ENCODE data around the gene ALK. TPM values are rescaled to one million over a fixed set of nuclear protein-coding genes. Genes with fewer than 3 reads are reported as not detected.

The ALK gene
- total RNA-seq, 1 donor from 2014 or later, result not detected

DNA sequence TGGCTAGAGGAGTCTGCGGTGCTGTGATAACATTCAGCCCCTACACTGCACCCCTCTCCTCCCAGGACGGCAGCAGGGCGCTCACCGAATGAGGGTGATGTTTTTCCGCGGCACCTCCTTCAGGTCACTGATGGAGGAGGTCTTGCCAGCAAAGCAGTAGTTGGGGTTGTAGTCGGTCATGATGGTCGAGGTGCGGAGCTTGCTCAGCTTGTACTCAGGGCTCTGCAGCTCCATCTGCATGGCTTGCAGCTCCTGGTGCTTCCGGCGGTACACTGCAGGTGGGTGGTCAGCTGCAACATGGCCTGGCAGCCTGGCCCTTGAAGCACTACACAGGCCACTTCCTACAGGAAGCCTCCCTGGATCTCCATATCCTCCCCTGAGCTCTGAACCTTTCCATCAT lies 698.1 kb downstream of the ALK start:
- Histone ChIP-seq H3K4me3 (no peak overlapping the region), H3K27me3 (no peaks in the 10 kb centered on the region), H3K4me1 (no peaks in the 10 kb centered on the region), H3K9me3 (no peaks in the 10 kb centered on the region), H3K36me3 (no peaks in the 10 kb centered on the region), H3K27ac (no peak overlapping the region)
- DNase-seq (ENCODE audit: low spot score in 2 of 2), result no peak
- intact Hi-C loops (cut with DNase I), result no loop called here
- TF ChIP-seq, protein P1, sequence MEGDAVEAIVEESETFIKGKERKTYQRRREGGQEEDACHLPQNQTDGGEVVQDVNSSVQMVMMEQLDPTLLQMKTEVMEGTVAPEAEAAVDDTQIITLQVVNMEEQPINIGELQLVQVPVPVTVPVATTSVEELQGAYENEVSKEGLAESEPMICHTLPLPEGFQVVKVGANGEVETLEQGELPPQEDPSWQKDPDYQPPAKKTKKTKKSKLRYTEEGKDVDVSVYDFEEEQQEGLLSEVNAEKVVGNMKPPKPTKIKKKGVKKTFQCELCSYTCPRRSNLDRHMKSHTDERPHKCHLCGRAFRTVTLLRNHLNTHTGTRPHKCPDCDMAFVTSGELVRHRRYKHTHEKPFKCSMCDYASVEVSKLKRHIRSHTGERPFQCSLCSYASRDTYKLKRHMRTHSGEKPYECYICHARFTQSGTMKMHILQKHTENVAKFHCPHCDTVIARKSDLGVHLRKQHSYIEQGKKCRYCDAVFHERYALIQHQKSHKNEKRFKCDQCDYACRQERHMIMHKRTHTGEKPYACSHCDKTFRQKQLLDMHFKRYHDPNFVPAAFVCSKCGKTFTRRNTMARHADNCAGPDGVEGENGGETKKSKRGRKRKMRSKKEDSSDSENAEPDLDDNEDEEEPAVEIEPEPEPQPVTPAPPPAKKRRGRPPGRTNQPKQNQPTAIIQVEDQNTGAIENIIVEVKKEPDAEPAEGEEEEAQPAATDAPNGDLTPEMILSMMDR (IDR thresholded peaks at IDR 0.05), result no peak

DNA sequence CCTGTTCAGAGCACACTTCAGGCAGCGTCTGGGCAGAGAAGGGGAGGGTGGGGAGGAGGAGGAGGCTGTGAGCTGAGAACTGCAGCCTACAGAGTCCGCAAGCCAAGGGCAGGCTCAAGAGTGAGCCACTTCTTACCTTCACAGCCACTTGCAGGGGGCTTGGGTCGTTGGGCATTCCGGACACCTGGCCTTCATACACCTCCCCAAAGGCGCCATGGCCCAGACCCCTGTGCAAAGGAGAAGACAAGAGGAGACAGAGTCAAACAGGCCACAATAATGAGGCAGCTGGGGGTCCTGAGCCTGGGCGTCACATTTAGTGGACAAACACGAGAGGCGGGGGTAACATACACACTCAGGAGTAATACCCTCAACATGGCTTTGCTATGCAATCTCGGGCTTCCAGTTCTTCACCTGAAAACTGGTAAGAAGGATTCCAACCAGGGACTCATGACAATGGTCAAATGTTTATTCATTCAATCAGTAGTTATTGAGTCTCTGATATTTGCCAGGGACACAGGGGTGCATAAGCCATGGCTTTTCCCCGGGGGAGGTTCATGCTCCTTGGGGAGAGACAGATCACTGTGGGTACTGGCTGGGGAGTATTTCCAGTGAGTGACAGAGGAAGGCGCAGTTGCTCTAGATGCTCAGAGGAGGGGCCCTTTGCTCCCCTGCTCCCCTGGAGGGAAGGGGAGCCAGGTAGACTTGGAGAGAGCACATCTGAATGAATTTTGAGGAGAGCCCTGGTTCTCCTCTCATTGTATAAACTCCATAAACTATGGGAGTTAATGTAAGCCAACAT lies 698.8 kb downstream of the ALK start:
- DNase-seq (ENCODE audit: low spot score in 2 of 2), result no peak

DNA sequence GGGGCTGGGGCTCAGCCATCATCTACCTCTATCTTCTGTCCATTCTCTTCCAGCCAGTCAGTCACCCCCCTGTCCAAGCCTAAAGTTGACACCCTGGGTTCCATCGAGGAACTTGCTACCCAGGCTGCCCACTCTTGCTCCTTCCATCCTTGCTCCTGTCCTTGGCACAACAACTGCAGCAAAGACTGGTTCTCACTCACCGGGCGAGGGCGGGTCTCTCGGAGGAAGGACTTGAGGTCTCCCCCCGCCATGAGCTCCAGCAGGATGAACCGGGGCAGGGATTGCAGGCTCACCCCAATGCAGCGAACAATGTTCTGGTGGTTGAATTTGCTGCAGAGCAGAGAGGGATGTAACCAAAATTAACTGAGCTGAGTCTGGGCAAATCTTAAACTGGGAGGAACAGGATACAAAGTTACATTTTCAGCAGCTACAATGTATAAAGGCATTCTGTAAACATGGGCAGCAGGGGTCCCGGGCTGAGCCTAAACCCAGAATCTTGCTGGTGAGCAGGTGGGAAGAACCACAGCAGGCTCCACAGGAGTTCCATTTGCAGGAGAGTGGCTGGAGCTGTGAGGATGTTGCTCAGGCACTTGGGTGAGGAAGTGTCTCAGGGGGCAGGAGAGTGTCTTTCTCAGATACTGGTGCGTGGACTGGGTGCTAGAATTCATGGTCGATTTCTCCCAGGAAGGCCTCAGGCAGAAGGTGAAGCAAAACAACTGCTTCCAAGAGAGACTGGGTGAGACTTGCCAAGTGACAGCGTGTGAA lies 700.7 kb downstream of the ALK start:
- no peak overlapping the region for H3K27ac ChIP-seq
- no peak for DNase-seq (ENCODE audit: low spot score in 2 of 2)
- no peaks in the 10 kb centered on the region for H3K27me3 ChIP-seq
- H3K9me3 ChIP-seq, result no peaks in the 10 kb centered on the region
- no peak overlapping the region for H3K4me3 ChIP-seq
- no peaks in the 10 kb centered on the region for H3K4me1 ChIP-seq
- intact Hi-C loops (cut with DNase I), result no loop called here
- H3K36me3 ChIP-seq, result no peaks in the 10 kb centered on the region
- TF ChIP-seq, protein P1 (IDR thresholded peaks at IDR 0.05), result no peak

More for the DNA sequence above, 698.8 kb downstream of the ALK start:
- Histone ChIP-seq H3K27ac (no peak overlapping the region), H3K9me3 (no peaks in the 10 kb centered on the region), H3K4me1 (no peaks in the 10 kb centered on the region), H3K36me3 (no peaks in the 10 kb centered on the region), H3K4me3 (no peak overlapping the region), H3K27me3 (no peaks in the 10 kb centered on the region)
- intact Hi-C loops (cut with DNase I), result no loop called here
- TF ChIP-seq, protein P1 (IDR thresholded peaks at IDR 0.05), result no peak

DNA sequence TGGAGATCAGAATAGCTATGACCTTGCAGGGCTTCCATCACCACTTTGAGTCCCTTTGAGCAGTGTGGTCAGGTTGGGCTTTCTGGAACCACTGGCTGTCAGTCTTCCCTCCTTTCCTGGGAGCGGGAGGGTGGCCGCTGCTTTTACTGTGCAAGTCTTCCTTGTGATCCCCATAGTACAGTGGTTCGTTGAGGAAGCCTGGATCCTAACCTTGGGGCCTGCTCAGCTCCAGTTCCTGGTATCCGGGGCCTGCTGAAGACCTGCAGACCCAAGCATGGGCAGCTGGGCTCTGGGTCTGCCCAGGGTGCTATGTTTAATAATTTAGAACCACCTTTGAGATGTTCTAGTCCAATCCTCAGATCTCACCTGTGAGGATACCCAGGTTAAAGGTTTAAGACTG lies 702.0 kb downstream of the ALK start:
- no peaks in the 10 kb centered on the region for H3K4me1 ChIP-seq
- TF ChIP-seq, protein P1 (IDR thresholded peaks at IDR 0.05), result no peak
- no peaks in the 10 kb centered on the region for H3K36me3 ChIP-seq
- no peak overlapping the region for H3K4me3 ChIP-seq
- H3K9me3 ChIP-seq, result no peaks in the 10 kb centered on the region
- DNase-seq (ENCODE audit: low spot score in 2 of 2), result no peak
- H3K27ac ChIP-seq, result no peak overlapping the region
- no peaks in the 10 kb centered on the region for H3K27me3 ChIP-seq
- intact Hi-C loops (cut with DNase I), result no loop called here

DNA sequence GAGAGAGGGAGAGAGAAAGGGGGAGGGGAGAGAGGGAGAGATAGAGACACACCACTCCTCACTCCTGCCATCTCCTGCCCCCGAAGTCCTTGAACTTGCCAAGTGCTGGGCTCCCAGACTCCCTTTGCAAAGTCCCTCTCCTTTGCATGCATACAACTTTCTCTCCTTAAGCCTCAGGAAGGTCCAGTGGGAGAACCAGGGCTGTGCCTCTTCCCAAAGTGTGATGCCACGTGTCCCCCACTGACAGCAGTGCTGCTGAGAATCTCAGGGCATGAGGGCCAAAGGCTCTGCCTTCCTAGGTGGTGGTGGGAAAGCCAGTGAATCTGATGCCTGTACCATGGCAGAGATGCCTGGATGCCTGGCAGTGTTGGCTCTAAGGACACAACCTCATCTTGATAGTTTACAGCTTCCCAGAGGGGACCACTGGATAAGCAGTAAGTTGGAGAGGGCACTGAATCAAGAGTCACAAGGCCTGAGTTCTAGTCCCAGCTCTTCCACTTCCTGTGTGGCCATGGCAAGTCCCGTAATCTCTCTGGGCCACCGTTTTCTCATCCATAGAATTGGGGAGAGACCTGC lies 702.7 kb downstream of the ALK start:
- TF ChIP-seq, protein P1 (IDR thresholded peaks at IDR 0.05), result no peak
- Histone ChIP-seq H3K27me3 (no peaks in the 10 kb centered on the region), H3K9me3 (no peaks in the 10 kb centered on the region), H3K4me1 (no peaks in the 10 kb centered on the region), H3K36me3 (no peaks in the 10 kb centered on the region), H3K27ac (no peak overlapping the region), H3K4me3 (no peak overlapping the region)
- intact Hi-C loops (cut with DNase I), result no loop called here
- DNase-seq (ENCODE audit: low spot score in 2 of 2), result no peak
